ENCODE results near the gene SIRT1.
"Not testable (repeated sequence)": the region's sequence is repeated elsewhere in the genome, so short reads cannot be mapped to it uniquely, and the experiment has no call there.

SIRT1 gene

GRCh38 chr10:67965456-67965855 is 81.0 kb downstream of the SIRT1 start:
- DNase-seq (ENCODE audit: low read depth in 2 of 2): no peak

GRCh38 chr10:67966035-67966434 is 81.6 kb downstream of the SIRT1 start:
- DNase-seq (ENCODE audit: low read depth in 2 of 2): not testable (repeated sequence)
